ENCODE data around the gene ASB4.

Gene ASB4

DNA sequence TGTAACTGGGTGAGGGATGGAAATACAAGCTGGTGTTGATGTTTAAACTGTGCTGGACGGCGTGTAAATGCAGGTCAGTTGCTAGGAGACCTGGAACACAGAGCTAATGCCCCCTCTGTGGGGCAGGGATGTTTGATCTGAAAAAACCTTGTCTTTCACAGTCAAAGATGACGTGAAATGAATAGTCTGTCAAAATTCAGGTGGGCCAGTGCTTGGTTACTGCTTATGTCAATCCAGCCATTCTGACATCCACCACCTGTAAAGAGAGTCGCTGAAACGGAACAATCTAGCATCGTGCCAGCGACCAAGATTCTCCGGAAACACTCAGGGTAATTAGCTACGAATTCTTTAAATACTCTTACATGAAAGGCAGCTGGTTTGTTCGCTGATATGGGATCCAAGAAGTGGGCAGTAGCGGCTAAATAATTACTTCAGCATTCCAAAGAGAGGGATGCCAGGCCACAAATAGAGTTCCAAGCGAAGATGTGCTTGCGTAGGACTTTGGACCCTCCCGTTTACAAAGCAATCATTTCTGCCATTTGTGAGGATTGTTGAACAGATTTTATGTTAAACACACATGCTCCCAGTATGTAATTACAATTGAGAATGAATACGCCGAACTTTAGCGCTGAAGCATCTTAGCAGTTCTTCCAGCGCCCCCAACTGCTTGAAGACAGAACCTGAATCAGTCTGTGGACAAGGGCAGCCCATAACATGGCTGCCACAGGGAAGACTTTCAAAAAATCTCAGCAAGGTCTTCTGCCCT, 7.3 kb upstream of the ASB4 start:
- Histone ChIP-seq H3K27me3 (ENCODE audit: insufficient read depth, poor library complexity, severe bottlenecking) (no peaks in the 10 kb centered on the region), H3K4me3 (replicated peaks; ENCODE audit: insufficient read depth, low read length) (no peak overlapping the region), H3K27ac (replicated peaks) (no peak overlapping the region)
- TF ChIP-seq GABPA (IDR thresholded peaks at IDR 0.05; ENCODE audit: low read depth) = no peak
- TF ChIP-seq, protein P1, sequence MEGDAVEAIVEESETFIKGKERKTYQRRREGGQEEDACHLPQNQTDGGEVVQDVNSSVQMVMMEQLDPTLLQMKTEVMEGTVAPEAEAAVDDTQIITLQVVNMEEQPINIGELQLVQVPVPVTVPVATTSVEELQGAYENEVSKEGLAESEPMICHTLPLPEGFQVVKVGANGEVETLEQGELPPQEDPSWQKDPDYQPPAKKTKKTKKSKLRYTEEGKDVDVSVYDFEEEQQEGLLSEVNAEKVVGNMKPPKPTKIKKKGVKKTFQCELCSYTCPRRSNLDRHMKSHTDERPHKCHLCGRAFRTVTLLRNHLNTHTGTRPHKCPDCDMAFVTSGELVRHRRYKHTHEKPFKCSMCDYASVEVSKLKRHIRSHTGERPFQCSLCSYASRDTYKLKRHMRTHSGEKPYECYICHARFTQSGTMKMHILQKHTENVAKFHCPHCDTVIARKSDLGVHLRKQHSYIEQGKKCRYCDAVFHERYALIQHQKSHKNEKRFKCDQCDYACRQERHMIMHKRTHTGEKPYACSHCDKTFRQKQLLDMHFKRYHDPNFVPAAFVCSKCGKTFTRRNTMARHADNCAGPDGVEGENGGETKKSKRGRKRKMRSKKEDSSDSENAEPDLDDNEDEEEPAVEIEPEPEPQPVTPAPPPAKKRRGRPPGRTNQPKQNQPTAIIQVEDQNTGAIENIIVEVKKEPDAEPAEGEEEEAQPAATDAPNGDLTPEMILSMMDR (IDR thresholded peaks at IDR 0.05; ENCODE audit: insufficient read depth, low read length) = no peak
- DNase-seq (ENCODE audit: low read depth in 1 of 2, low spot score in 1 of 2) = no peak

DNA sequence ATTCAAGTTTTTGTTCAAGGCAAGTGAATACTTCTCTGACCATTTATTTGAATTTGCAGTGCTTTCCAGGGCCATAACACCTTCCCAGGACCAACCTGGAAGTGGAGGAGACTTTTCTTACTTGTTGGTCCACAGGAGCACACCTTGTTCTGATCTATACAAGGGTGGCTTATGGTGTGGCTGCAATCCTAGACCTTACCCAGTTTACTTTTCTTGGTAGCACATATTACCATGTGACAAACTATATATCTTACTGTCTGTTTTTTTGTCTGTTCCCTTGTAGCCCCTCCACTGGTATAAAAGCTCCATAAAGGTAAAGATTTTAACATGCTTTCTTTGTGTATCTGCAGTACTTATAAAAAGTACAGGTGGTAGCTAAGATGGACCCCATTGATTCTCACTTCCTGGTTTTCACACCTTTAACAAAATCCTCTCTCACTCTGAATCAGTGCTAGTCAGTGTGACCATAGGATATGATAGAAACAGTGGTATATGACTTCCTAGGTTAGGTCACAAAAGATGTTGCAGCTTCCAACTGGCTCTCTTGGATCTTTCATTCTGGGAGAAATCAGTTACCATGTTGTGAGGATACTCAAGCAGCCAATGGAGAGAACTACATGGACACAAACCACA, 5.6 kb upstream of the ASB4 start:
- TF ChIP-seq POLR2AphosphoS5 (IDR thresholded peaks at IDR 0.05; ENCODE audit: low read depth) (no peak), SPI1 (IDR thresholded peaks at IDR 0.05; ENCODE audit: borderline replicate concordance, low read depth) (no peak), GABPA (IDR thresholded peaks at IDR 0.05; ENCODE audit: low read depth) (no peak)
- TF ChIP-seq, protein P2, sequence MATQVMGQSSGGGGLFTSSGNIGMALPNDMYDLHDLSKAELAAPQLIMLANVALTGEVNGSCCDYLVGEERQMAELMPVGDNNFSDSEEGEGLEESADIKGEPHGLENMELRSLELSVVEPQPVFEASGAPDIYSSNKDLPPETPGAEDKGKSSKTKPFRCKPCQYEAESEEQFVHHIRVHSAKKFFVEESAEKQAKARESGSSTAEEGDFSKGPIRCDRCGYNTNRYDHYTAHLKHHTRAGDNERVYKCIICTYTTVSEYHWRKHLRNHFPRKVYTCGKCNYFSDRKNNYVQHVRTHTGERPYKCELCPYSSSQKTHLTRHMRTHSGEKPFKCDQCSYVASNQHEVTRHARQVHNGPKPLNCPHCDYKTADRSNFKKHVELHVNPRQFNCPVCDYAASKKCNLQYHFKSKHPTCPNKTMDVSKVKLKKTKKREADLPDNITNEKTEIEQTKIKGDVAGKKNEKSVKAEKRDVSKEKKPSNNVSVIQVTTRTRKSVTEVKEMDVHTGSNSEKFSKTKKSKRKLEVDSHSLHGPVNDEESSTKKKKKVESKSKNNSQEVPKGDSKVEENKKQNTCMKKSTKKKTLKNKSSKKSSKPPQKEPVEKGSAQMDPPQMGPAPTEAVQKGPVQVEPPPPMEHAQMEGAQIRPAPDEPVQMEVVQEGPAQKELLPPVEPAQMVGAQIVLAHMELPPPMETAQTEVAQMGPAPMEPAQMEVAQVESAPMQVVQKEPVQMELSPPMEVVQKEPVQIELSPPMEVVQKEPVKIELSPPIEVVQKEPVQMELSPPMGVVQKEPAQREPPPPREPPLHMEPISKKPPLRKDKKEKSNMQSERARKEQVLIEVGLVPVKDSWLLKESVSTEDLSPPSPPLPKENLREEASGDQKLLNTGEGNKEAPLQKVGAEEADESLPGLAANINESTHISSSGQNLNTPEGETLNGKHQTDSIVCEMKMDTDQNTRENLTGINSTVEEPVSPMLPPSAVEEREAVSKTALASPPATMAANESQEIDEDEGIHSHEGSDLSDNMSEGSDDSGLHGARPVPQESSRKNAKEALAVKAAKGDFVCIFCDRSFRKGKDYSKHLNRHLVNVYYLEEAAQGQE (IDR thresholded peaks at IDR 0.05; ENCODE audit: insufficient replicate concordance, low read depth) = no peak
- TF ChIP-seq, protein P1 (IDR thresholded peaks at IDR 0.05; ENCODE audit: insufficient read depth, low read length) = no peak
- no peak overlapping the region for H3K27ac ChIP-seq (replicated peaks)
- H3K27me3 ChIP-seq (ENCODE audit: insufficient read depth, poor library complexity, severe bottlenecking) = no peaks in the 10 kb centered on the region
- H3K4me3 ChIP-seq (replicated peaks; ENCODE audit: insufficient read depth, low read length) = no peak overlapping the region
- no peak for DNase-seq (ENCODE audit: low read depth in 1 of 2, low spot score in 1 of 2)

DNA sequence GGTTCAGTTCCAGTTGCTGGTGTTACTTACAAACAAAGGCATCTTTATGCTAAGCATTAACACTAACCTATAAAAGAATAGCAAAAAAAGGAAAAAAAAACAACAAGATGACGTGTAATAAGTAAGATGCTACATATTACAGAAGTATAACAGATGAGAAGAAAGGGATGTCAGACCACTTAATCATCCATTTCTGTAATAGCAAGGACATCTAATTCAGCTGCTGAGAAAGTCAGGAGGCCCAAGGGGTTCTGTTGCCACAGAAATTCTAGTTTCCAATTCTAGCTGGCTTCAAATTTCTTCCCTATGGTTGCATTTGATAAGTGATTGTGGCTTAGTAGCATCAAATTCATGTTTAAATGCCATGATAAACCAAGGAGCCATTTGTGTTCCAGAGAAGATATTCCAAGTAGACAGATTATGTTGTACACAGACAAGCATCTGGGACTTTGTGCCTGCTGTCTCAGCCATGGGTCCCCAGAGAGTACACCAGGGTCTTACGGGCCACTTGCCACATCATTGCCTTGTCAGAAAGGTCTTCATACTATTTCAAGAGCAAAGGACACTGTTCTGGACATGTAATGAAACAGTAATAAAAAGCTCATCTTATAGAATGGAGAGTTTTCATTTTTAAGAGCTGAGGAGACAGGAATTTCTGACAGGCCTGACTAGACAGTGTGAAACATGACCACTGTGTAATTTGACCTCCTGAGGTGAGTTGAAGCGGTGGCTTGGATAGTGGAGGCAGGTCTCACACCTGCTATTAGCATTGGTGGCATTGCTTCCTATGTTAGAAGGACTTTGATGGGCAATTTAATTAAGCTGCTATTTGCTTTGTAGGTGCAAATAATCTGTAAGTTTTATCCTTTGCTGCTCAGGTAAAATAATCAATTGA, 4.2 kb upstream of the ASB4 start:
- H3K27me3 ChIP-seq (ENCODE audit: insufficient read depth, poor library complexity, severe bottlenecking) = no peaks in the 10 kb centered on the region
- H3K27ac ChIP-seq (replicated peaks) = no peak overlapping the region
- no peak for DNase-seq (ENCODE audit: low read depth in 1 of 2, low spot score in 1 of 2)
- no peak overlapping the region for H3K4me3 ChIP-seq (replicated peaks; ENCODE audit: insufficient read depth, low read length)
- TF ChIP-seq POLR2AphosphoS5 (IDR thresholded peaks at IDR 0.05; ENCODE audit: low read depth) (no peak), GABPA (IDR thresholded peaks at IDR 0.05; ENCODE audit: low read depth) (no peak), SPI1 (IDR thresholded peaks at IDR 0.05; ENCODE audit: borderline replicate concordance, low read depth) (no peak)
- TF ChIP-seq, protein P2 (IDR thresholded peaks at IDR 0.05; ENCODE audit: insufficient replicate concordance, low read depth) = no peak

- TF ChIP-seq SPI1 (IDR thresholded peaks at IDR 0.05; ENCODE audit: borderline replicate concordance, low read depth) (no peak), GABPA (IDR thresholded peaks at IDR 0.05; ENCODE audit: low read depth) (no peak), POLR2AphosphoS5 (IDR thresholded peaks at IDR 0.05; ENCODE audit: low read depth) (no peak)
- TF ChIP-seq, protein P2 (IDR thresholded peaks at IDR 0.05; ENCODE audit: insufficient replicate concordance, low read depth) = no peak
- TF ChIP-seq, protein P1 (IDR thresholded peaks at IDR 0.05; ENCODE audit: insufficient read depth, low read length) = no peak
- Histone ChIP-seq H3K27ac (replicated peaks) (no peak overlapping the region), H3K4me3 (replicated peaks; ENCODE audit: insufficient read depth, low read length) (no peak overlapping the region), H3K27me3 (ENCODE audit: insufficient read depth, poor library complexity, severe bottlenecking) (no peaks in the 10 kb centered on the region)
- no peak for DNase-seq (ENCODE audit: low read depth in 1 of 2, low spot score in 1 of 2)
Measured at GRCh38 chr7:95482424-95482823, 3.3 kb upstream of the ASB4 start.

Measured in HL-60 (cell line).